HepG2 (cell line): ENCODE results near the gene SEC31A. TPM values are rescaled to one million over a fixed set of nuclear protein-coding genes. Genes with fewer than 3 reads are reported as not detected.

Source experiments
- CREBL2 ChIP-seq: sonication (generic); formaldehyde crosslinking; IDR thresholded peaks from 2 replicates; pipeline ENCODE4 v1.8.1; 2023; ENCODE audit warnings: missing genetic modification reagents, mild to moderate bottlenecking, borderline replicate concordance
- DRAP1 ChIP-seq: IDR thresholded peaks from 2 replicates; pipeline ENCODE4 v1.6.1; 2016; ENCODE audit warnings: missing genetic modification reagents, missing compliant biosample characterization
- HNF1A ChIP-seq, 2 experiments: sonication (generic) in 1 of 2; formaldehyde crosslinking in 1 of 2; IDR thresholded peaks; 2 replicates each; pipeline versions ENCODE4 v1.4.0 to v1.6.1; 2016 to 2020; ENCODE audit warnings: borderline replicate concordance in 1 of 2, low read depth in 1 of 2, mild to moderate bottlenecking in 1 of 2, missing genetic modification reagents in 1 of 2
- HNF4A ChIP-seq: sonication (generic); formaldehyde crosslinking; IDR thresholded peaks from 2 replicates; pipeline ENCODE4 v1.4.0; 2020; ENCODE audit warnings: missing genetic modification reagents
- HNF4G ChIP-seq, 2 experiments: sonication (generic) in 1 of 2; formaldehyde crosslinking in 1 of 2; IDR thresholded peaks; 2 replicates each; pipeline versions ENCODE4 v1.4.0 to v1.6.1; 2011 to 2020; ENCODE audit warnings: borderline replicate concordance in 2 of 2, low read depth in 2 of 2, mild to moderate bottlenecking in 2 of 2, low read length in 1 of 2, missing genetic modification reagents in 1 of 2, moderate library complexity in 1 of 2
- MLLT10 ChIP-seq: sonication (generic); formaldehyde crosslinking; IDR thresholded peaks from 2 replicates; pipeline ENCODE4 v1.4.0; 2020; ENCODE audit warnings: missing genetic modification reagents
- NCOR1 ChIP-seq: fragments of 200-600 bp; sonication (generic); IDR thresholded peaks from 2 replicates; pipeline ENCODE4 v1.7.0; 2017; ENCODE audit warnings: antibody characterized with exemption, low read length, borderline replicate concordance
- NFE2 ChIP-seq: sonication (generic); formaldehyde crosslinking; IDR thresholded peaks from 2 replicates; pipeline ENCODE4 v1.4.0; 2020; ENCODE audit warnings: missing genetic modification reagents
- NFYB ChIP-seq: sonication (generic); formaldehyde crosslinking; IDR thresholded peaks from 2 replicates; pipeline ENCODE4 v1.4.0; 2020; ENCODE audit warnings: missing genetic modification reagents
- POLR2AphosphoS5 ChIP-seq: IDR thresholded peaks from 2 replicates; pipeline ENCODE4 v1.6.1; 2012; ENCODE audit warnings: low read depth, low read length
- POLR2G ChIP-seq: fragments of 200-400 bp; formaldehyde crosslinking; IDR thresholded peaks from 2 replicates; pipeline ENCODE4 v1.6.1; 2018; ENCODE audit warnings: mild to moderate bottlenecking, low read depth, low read length, moderate library complexity
- RFX1 ChIP-seq: fragments of 450-650 bp; IDR thresholded peaks from 2 replicates; pipeline ENCODE4 v1.6.1; 2017
- SIN3A ChIP-seq: IDR thresholded peaks from 2 replicates; pipeline ENCODE4 v1.6.1; 2011; ENCODE audit warnings: low read depth, mild to moderate bottlenecking, control low read depth, low read length, borderline replicate concordance
- TEF ChIP-seq: sonication (generic); formaldehyde crosslinking; IDR thresholded peaks from 2 replicates; pipeline ENCODE4 v1.5.0; 2020; ENCODE audit warnings: missing genetic modification reagents
- TFE3 ChIP-seq: IDR thresholded peaks from 2 replicates; pipeline ENCODE4 v1.6.1; 2016
- THAP8 ChIP-seq: sonication (generic); formaldehyde crosslinking; IDR thresholded peaks from 2 replicates; pipeline ENCODE4 v1.5.1; 2020; ENCODE audit warnings: missing genetic modification reagents, mild to moderate bottlenecking, borderline replicate concordance
- ZNF10 ChIP-seq: sonication (generic); formaldehyde crosslinking; IDR thresholded peaks from 2 replicates; pipeline ENCODE4 v1.4.0; 2020; ENCODE audit warnings: mild to moderate bottlenecking, low read depth, missing genetic modification reagents, borderline replicate concordance
- ZNF605 ChIP-seq: sonication (generic); formaldehyde crosslinking; IDR thresholded peaks from 2 replicates; pipeline ENCODE4 v1.8.0; 2022; ENCODE audit warnings: mild to moderate bottlenecking, missing genetic modification reagents
- ZNF652 ChIP-seq: IDR thresholded peaks from 2 replicates; pipeline ENCODE4 v1.6.1; 2016; ENCODE audit warnings: low read depth, borderline replicate concordance
- ZNF773 ChIP-seq: sonication (generic); formaldehyde crosslinking; IDR thresholded peaks from 2 replicates; pipeline ENCODE4 v1.4.0; 2020; ENCODE audit warnings: missing genetic modification reagents, borderline replicate concordance
- ZNF816 ChIP-seq: sonication (generic); formaldehyde crosslinking; IDR thresholded peaks from 2 replicates; pipeline ENCODE4 v1.8.0; 2022; ENCODE audit warnings: missing genetic modification reagents, mild to moderate bottlenecking, borderline replicate concordance
- polyA plus RNA-seq, 8 experiments: library from polyadenylated mRNA; depleted of rRNA in 3 of 8; stranded (reverse) in 7 of 8; unstranded in 1 of 8; fragments of >200 nt; fragmentation: Illumina TruSeq in 4 of 8; extraction: Trizol in 4 of 8; gene quantifications; 2 replicates each; pipeline versions ENCODE4 v1.2.1 to v1.2.3, GENCODE V29; 2011 to 2016; ENCODE audit warnings: low read depth in 4 of 8, missing spikeins in 1 of 8, mixed read lengths in 1 of 8; ENCODE audit not compliant: insufficient read depth in 1 of 8
- total RNA-seq, 5 experiments: library from RNA; depleted of rRNA; stranded (reverse); fragments of >200 nt; fragmentation: Illumina TruSeq; extraction: Trizol; gene quantifications; 2 replicates each; pipeline ENCODE4 v1.2.3, GENCODE V29; 2016; ENCODE audit warnings: low read depth in 1 of 5

The SEC31A gene
- total and polyA plus RNA-seq, 2 of the 13 experiments (the other 11 are each of a cell fraction or from before 2014, with no cell fraction given), result 231 to 435 TPM

GRCh38 chr4:82886147-82886942, 4.6 kb downstream of the SEC31A start (continued):
- TF ChIP-seq HNF4A (peak; percentile 54), ZNF816 (no peak), ZNF652 (CRISPR knock-in tag) (peak; percentile 72), NFYB (CRISPR knock-in tag) (no peak), CREBL2 (CRISPR knock-in tag) (no peak), MLLT10 (CRISPR knock-in tag) (no peak), POLR2G (peak; percentile 66), HNF4G (IDR thresholded peaks at IDR 0.05; ENCODE audit: borderline replicate concordance, low read depth, low read length) (peak; percentile 66), HNF4G (CRISPR knock-in tag; IDR thresholded peaks at IDR 0.05; ENCODE audit: borderline replicate concordance, low read depth) (0 out of 2 replicates have a peak, but pooled peaks have one; percentile 30), POLR2AphosphoS5 (peak; percentile 90), RFX1 (no peak), TEF (no peak), THAP8 (CRISPR knock-in tag) (no peak), HNF1A (IDR thresholded peaks at IDR 0.05; ENCODE audit: low read depth) (peak; percentile 91), HNF1A (CRISPR knock-in tag; IDR thresholded peaks at IDR 0.05; ENCODE audit: borderline replicate concordance) (peak; percentile 69; the same call in 1 of the 2 replicates), ZNF605 (no peak), TFE3 (CRISPR knock-in tag) (peak; percentile 39; the same call in 1 of the 2 replicates), NFE2 (CRISPR knock-in tag) (no peak), NCOR1 (no peak), ZNF10 (CRISPR knock-in tag) (no peak), SIN3A (peak; percentile 78; the same call in 1 of the 2 replicates), DRAP1 (CRISPR knock-in tag) (peak; percentile 98), ZNF773 (CRISPR knock-in tag) (no peak)
